H4 (cell line): ENCODE results near the gene MYO1D. TPM values are rescaled to one million over a fixed set of nuclear protein-coding genes. Genes with fewer than 3 reads are reported as not detected.
A peak's percentile ranks its signal among the peaks of the same experiment; 100 is the strongest.

Experiments used
- DNase-seq: peaks from one replicate; pipeline ENCODE4 v3.0.0-alpha.2; 2015; ENCODE audit warnings: low spot score
- total RNA-seq: library from RNA; depleted of rRNA; stranded (reverse); fragments of >200 nt; shearing (Covaris generic); gene quantifications from 2 replicates; pipeline ENCODE4 v1.2.3, GENCODE V29; 2014

MYO1D gene
- total RNA-seq, 1 experiment from 2014 or later: 12.6 TPM

GRCh38 chr17:32569171-32570080, 307.5 kb downstream of the MYO1D start:
- no peak for DNase-seq

GRCh38 chr17:32568705-32569104, 308.2 kb downstream of the MYO1D start:
- no peak for DNase-seq

- no peak for DNase-seq
Measured at GRCh38 chr17:32567511-32567910, 309.4 kb downstream of the MYO1D start.

GRCh38 chr17:32567086-32567485, 309.8 kb downstream of the MYO1D start:
- no peak for DNase-seq

- no peak for DNase-seq
Measured at GRCh38 chr17:32566303-32566702, 310.6 kb downstream of the MYO1D start.

GRCh38 chr17:32565401-32565800, 311.5 kb downstream of the MYO1D start:
- no peak for DNase-seq

- no peak for DNase-seq
Measured at GRCh38 chr17:32564325-32564724, 312.6 kb downstream of the MYO1D start.

GRCh38 chr17:32563583-32563982, 313.3 kb downstream of the MYO1D start:
- DNase-seq: no peak

GRCh38 chr17:32558997-32559650, 317.8 kb downstream of the MYO1D start:
- DNase-seq: no peak

GRCh38 chr17:32558326-32558955, 318.5 kb downstream of the MYO1D start:
- DNase-seq: no peak

- no peak for DNase-seq
Measured at GRCh38 chr17:32555611-32556310, 321.2 kb downstream of the MYO1D start.

- no peak for DNase-seq
Measured at GRCh38 chr17:32553168-32553567, 323.8 kb downstream of the MYO1D start.

GRCh38 chr17:32552280-32552679, 324.6 kb downstream of the MYO1D start:
- no peak for DNase-seq

GRCh38 chr17:32551186-32551955, 325.6 kb downstream of the MYO1D start:
- peak; percentile 23 for DNase-seq

- no peak for DNase-seq
Measured at GRCh38 chr17:32549559-32549958, 327.4 kb downstream of the MYO1D start.

- no peak for DNase-seq
Measured at GRCh38 chr17:32546031-32546444, 330.9 kb downstream of the MYO1D start.

GRCh38 chr17:32542186-32542585, 334.7 kb downstream of the MYO1D start:
- DNase-seq: no peak

GRCh38 chr17:32541640-32542039, 335.3 kb downstream of the MYO1D start:
- no peak for DNase-seq

GRCh38 chr17:32536736-32537643, 339.9 kb downstream of the MYO1D start:
- DNase-seq: no peak

- no peak for DNase-seq
Measured at GRCh38 chr17:32533296-32533695, 343.6 kb downstream of the MYO1D start.
